Measurements from ENCODE around the gene PAPOLG.

- TF ChIP-seq CTCF (conservative IDR thresholded peaks at IDR 0.05; ENCODE audit: low read depth, low read length) (no peak), CEBPB (IDR thresholded peaks at IDR 0.05; ENCODE audit: low read depth, low read length) (no peak), ELK1 (IDR thresholded peaks at IDR 0.05; ENCODE audit: borderline replicate concordance, low read depth, low read length) (no peak), FOS (IDR thresholded peaks at IDR 0.05; ENCODE audit: low read depth, low read length) (no peak), POLR2A (IDR thresholded peaks at IDR 0.05; ENCODE audit: low read depth, low read length) (no peak), RCOR1 (IDR thresholded peaks at IDR 0.05; ENCODE audit: insufficient replicate concordance, low read length) (no peak), RAD21 (IDR thresholded peaks at IDR 0.05; ENCODE audit: low read length) (no peak)
Observed at GRCh38 chr2:60725466-60725865, 30.6 kb upstream of the PAPOLG start.
